GM03348 (cell line): ENCODE data around the gene EXOC6B.

Experiments
- DNase-seq: peaks from one replicate; pipeline ENCODE4 v3.0.0; 2012; ENCODE audit warnings: low spot score

The EXOC6B gene

GRCh38 chr2:72144632-72145288, 681.1 kb downstream of the EXOC6B start:
- no peak for DNase-seq

- DNase-seq, result no peak
Observed at GRCh38 chr2:72144274-72144631, 681.6 kb downstream of the EXOC6B start.

- no peak for DNase-seq
Observed at GRCh38 chr2:72143441-72144273, 682.2 kb downstream of the EXOC6B start.

- peak; percentile 63 for DNase-seq
Observed at GRCh38 chr2:72142570-72143440, 683.0 kb downstream of the EXOC6B start.

- no peak for DNase-seq
Observed at GRCh38 chr2:72141881-72142451, 683.9 kb downstream of the EXOC6B start.

GRCh38 chr2:72141032-72141645, 684.7 kb downstream of the EXOC6B start:
- DNase-seq, result no peak

GRCh38 chr2:72140621-72140960, 685.2 kb downstream of the EXOC6B start:
- DNase-seq, result no peak

GRCh38 chr2:72139874-72140620, 685.8 kb downstream of the EXOC6B start:
- DNase-seq, result no peak

- no peak for DNase-seq
Observed at GRCh38 chr2:72139471-72139873, 686.4 kb downstream of the EXOC6B start.

GRCh38 chr2:72138921-72139381, 686.9 kb downstream of the EXOC6B start:
- no peak for DNase-seq

GRCh38 chr2:72138011-72138881, 687.6 kb downstream of the EXOC6B start:
- DNase-seq, result no peak

GRCh38 chr2:72137498-72138010, 688.3 kb downstream of the EXOC6B start:
- DNase-seq, result peak; percentile 91

GRCh38 chr2:72136933-72137497, 688.8 kb downstream of the EXOC6B start:
- no peak for DNase-seq

- no peak for DNase-seq
Observed at GRCh38 chr2:72136331-72136730, 689.5 kb downstream of the EXOC6B start.

GRCh38 chr2:72135921-72136320, 689.9 kb downstream of the EXOC6B start:
- DNase-seq, result no peak

GRCh38 chr2:72134997-72135800, 690.6 kb downstream of the EXOC6B start:
- no peak for DNase-seq

GRCh38 chr2:72134408-72134996, 691.3 kb downstream of the EXOC6B start:
- DNase-seq, result no peak

- DNase-seq, result no peak
Observed at GRCh38 chr2:72133721-72134407, 692.0 kb downstream of the EXOC6B start.
